Erythroblast (primary cell): ENCODE results near the gene WASHC3.

Experiments used
- GATA1 ChIP-seq: IDR thresholded peaks from 2 replicates; pipeline ENCODE4 v1.6.1; 2011; ENCODE audit warnings: low read depth, mild to moderate bottlenecking, control low read depth, low read length, moderate library complexity
- POLR2A ChIP-seq: IDR thresholded peaks from 2 replicates; pipeline ENCODE4 v1.6.1; 2011; ENCODE audit warnings: mild to moderate bottlenecking, low read length

DNA sequence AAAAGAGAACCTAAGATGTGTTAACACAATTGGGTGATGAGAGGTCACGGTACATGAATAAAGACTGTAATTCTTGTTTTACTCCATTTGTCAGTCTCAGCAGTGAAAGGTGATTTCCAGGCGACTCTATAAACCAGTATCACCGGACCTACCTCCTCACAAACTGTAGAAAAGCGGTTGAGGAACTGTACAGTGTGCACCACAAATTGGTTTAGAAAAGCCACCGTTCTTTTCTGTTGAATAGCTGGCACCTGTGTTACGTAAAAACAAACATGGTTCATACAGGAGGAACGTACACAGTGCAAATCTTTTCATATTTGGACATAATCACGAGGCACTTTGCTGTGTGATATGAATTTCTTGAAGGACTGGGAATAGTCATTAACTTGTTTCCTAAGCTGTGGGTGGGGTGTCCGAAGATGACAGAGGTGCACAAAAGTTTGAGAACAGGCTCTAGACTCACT is 663 bp downstream of the WASHC3 start:
- TF ChIP-seq POLR2A (no peak), GATA1 (no peak)
